ENCODE results near the gene PTPRO. TPM values are rescaled to one million over a fixed set of nuclear protein-coding genes. Genes with fewer than 3 reads are reported as not detected.

PTPRO gene
- total RNA-seq, 4 donors from 2014 or later, result 0.19 to 0.94 (median 0.70) TPM

GRCh38 chr12:15562263-15562662, 240.0 kb downstream of the PTPRO start:
- TF ChIP-seq POLR2A (IDR thresholded peaks at IDR 0.05) (no peak), CTCF (IDR thresholded peaks at IDR 0.05 in 4 of 5, conservative IDR thresholded peaks at IDR 0.05 in 1 of 5) (no peak)
- Histone ChIP-seq H3K27ac (no peak overlapping the region), H3K9me3 (no peaks in the 10 kb centered on the region), H3K27me3 (no peaks in the 10 kb centered on the region), H3K4me1 (peaks cover 0 to 4% of the 10 kb centered on the region in 2 donors), H3K4me3 (no peak overlapping the region), H3K36me3 (no peaks in the 10 kb centered on the region)
- ATAC-seq (peak in 1 of 2 donors; percentile 27), DNase-seq (no peak)
- intact Hi-C loops (cut with DNase I; ENCODE audit: low total_unique reads), result no loop called here
- in situ Hi-C loops (cut with MboI; ENCODE audit: low sequenced_read_pairs in 4 of 4), result no loop called here

DNA sequence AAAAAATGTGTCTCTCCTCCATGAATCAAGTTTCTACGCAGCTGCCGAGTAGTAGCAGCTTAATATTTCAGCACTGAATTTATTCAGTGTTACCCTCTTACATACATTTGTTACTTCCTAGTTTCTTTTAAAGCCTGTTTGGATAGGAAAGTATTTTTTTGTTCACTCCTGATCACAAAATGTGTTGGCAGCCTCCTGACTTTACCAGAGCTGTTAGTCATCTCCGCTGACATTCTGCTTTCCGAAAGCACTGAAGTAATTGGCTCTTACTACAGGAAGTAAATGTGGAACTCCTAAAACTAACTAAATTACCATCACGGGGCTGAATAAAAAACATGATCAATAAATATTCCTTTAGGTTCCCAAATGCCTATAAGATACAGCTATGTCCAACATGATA, 241.4 kb downstream of the PTPRO start:
- no peak overlapping the region for H3K27ac ChIP-seq
- ATAC-seq, result no peak
- intact Hi-C loops (cut with DNase I; ENCODE audit: low total_unique reads) (no loop called here), in situ Hi-C loops (cut with MboI; ENCODE audit: low sequenced_read_pairs in 4 of 4) (no loop called here)
- H3K27me3 ChIP-seq, result no peaks in the 10 kb centered on the region
- no peak for TF ChIP-seq CTCF (IDR thresholded peaks at IDR 0.05 in 4 of 5, conservative IDR thresholded peaks at IDR 0.05 in 1 of 5)
- TF ChIP-seq POLR2A (IDR thresholded peaks at IDR 0.05), result no peak
- peak overlapping the region; percentile 13 to 20 (median 16) for H3K4me3 ChIP-seq
- DNase-seq, result no peak
- peaks cover 0 to 4% of the 10 kb centered on the region in 2 donors for H3K4me1 ChIP-seq
- no peaks in the 10 kb centered on the region for H3K9me3 ChIP-seq
- H3K36me3 ChIP-seq, result no peaks in the 10 kb centered on the region

DNA sequence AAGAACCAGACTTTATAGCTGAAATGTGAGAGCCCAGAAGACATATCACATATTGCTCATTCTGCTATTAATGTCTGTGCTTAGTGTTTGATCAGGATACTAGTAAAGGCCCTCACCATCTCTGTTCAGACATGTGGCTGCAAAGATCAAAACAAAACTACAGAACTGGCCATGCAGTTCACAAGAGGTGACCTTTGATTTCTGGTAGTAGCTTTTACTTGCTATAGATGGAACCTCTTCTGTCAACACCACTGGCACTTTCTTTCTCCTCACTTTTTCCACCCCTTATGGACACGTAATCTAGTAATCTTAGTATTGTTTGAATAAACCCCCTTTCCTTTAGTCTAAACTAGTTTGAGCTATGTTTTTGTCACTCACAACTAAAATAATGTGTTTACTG, 252.0 kb downstream of the PTPRO start:
- Histone ChIP-seq H3K36me3 (no peaks in the 10 kb centered on the region), H3K27me3 (no peaks in the 10 kb centered on the region), H3K4me1 (no peaks in the 10 kb centered on the region), H3K9me3 (no peaks in the 10 kb centered on the region), H3K4me3 (no peak overlapping the region), H3K27ac (no peak overlapping the region)
- no peak for DNase-seq
- ATAC-seq, result no peak
- in situ Hi-C loops (cut with MboI; ENCODE audit: low sequenced_read_pairs in 4 of 4) (no loop called here), intact Hi-C loops (cut with DNase I; ENCODE audit: low total_unique reads) (no loop called here)
- TF ChIP-seq POLR2A (IDR thresholded peaks at IDR 0.05), result no peak
- TF ChIP-seq CTCF (IDR thresholded peaks at IDR 0.05 in 4 of 5, conservative IDR thresholded peaks at IDR 0.05 in 1 of 5), result no peak

- H3K4me3 ChIP-seq, result no peak overlapping the region
- DNase-seq, result no peak
- no peaks in the 10 kb centered on the region for H3K4me1 ChIP-seq
- in situ Hi-C loops (cut with MboI; ENCODE audit: low sequenced_read_pairs in 4 of 4) (loop anchor here in 1 of 4 donors (5.0 kb wide), 1 partner anchor 44 kb away; no protein-coding TSS in a partner anchor), intact Hi-C loops (cut with DNase I; ENCODE audit: low total_unique reads) (no loop called here)
- no peak for ATAC-seq
- TF ChIP-seq CTCF (IDR thresholded peaks at IDR 0.05 in 4 of 5, conservative IDR thresholded peaks at IDR 0.05 in 1 of 5) (no peak), POLR2A (IDR thresholded peaks at IDR 0.05) (no peak)
- H3K9me3 ChIP-seq, result no peaks in the 10 kb centered on the region
- no peaks in the 10 kb centered on the region for H3K36me3 ChIP-seq
- H3K27me3 ChIP-seq, result no peaks in the 10 kb centered on the region
- no peak overlapping the region for H3K27ac ChIP-seq
Observed at GRCh38 chr12:15575671-15576541, 253.6 kb downstream of the PTPRO start.

Data from gastrocnemius medialis (tissue), 4 donors.